Middle frontal gyrus (tissue), 1 donor: ENCODE measurements around the gene TBC1D22A.
"Not testable (repeated sequence)": the region's sequence is repeated elsewhere in the genome, so short reads cannot be mapped to it uniquely, and the experiment has no call there.

Experiments used
- DNase-seq: peaks from one replicate; pipeline ENCODE4 v3.0.0-alpha.2; 2015; ENCODE audit warnings: low spot score; ENCODE audit errors: extremely low spot score

The TBC1D22A gene

GRCh38 chr22:46773076-46773475, 10.6 kb downstream of the TBC1D22A start:
- DNase-seq = no peak

DNA sequence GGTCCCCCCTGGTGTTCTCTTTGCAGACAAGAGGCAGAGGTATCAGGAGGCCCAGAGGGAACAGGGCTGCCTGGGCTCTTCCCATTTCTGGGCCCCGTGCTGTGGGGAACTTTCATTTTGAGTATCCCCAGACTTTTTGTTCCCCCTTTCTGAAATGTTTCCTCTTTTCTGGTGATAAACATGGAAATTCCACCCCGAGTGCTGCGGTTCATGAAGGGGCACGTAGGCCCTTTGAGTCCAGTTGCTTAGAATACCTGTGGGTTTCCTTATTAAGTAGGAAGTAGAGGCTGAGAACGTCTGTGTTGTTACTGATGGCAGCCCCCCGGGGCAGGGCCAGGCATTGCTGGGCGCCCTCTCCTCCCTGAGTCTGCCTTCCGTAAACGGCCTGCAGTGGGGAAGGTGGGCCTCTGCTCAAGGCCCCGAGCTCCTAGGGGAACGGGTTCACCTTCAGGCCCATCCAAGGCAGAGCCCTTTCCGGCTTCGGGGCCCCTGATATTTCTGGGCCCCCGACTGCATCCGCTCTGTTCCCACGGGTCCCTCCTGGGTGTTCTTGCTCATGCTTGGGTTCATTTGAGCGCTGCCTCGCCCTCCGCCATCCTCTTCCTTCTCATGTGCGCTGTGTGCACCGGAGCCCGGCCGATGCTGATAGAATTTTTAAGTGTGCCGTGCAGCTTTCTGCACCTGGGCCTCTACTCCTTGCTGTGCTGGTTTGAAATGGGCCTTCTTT, 12.0 kb downstream of the TBC1D22A start:
- DNase-seq = no peak

GRCh38 chr22:46774980-46775849, 12.8 kb downstream of the TBC1D22A start:
- DNase-seq = no peak

GRCh38 chr22:46775850-46776826, 13.7 kb downstream of the TBC1D22A start:
- no peak for DNase-seq

DNA sequence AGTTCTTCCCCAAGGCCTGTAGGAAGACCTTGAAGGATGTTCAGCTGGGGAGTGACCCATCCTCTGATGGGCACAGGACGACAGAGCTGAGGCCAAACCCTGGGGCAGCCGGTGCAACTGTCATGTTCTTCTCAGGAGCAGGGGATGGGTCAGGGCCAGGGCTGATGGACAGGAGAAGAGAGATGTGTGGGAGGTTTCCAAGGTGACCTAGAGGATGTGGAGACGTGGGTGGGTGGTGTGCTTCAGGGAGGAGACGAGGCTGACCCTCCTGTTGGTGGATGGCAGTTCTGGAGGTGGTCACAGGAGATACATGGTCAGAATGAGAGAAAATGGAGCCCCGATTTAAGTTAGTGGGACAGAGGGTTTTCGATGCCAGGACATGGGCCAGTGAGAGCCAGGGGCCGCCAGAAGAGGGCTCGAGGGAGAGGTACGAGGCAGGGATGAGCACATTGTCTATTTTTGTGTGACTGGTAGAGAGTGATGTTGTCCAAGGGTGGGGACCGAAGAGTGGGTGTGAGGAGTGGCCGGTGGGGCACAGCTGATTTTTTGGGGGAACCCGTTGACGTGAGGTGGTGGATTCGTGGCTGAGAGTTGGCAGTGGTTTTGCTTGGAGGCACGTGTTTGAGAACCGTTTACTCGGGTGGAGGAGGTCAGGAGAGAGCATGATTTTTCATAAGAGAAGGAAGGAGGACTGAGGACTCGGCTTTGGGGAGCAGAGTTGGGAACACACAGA, 14.6 kb downstream of the TBC1D22A start:
- DNase-seq = no peak

DNA sequence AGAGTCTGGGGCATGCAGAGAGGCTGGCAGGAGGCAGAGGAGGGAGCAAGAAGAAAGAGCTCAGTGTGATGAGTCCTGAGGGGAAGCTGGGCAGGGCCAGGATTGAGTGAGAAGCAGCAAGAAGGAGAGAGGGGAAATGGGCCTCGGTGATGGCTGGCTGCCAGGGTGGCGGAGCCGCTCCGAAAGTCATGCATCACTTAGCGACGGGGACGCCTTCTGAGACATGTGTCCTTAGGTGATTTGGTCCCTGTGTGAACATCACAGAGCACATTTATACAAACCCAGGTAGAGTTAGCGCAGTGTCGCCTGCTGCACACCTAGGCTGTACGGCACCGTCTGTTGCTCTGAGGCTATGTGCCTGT, 15.1 kb downstream of the TBC1D22A start:
- no peak for DNase-seq

GRCh38 chr22:46779023-46779422, 16.6 kb downstream of the TBC1D22A start:
- no peak for DNase-seq

GRCh38 chr22:46779651-46780050, 17.2 kb downstream of the TBC1D22A start:
- no peak for DNase-seq

DNA sequence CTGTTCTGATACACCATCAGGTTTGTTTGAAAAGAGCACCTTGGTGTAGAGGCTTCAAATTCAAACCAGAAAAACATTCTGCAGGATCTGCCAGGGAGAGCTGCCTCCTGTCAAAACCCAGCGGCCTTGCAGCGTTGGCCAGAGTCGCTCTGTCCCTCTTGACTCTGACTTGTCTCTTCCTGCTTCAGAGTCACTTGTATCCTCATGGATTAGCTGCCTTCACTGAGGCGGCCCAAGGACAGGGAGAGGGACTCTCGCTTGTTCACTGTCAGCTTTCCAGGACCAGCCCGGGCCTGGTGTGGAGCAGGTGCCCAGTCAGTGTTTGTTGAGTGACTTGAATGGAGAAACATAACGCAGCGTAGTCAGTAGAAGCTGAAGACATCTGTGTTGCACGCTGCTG, 18.0 kb downstream of the TBC1D22A start:
- DNase-seq = no peak

GRCh38 chr22:46781291-46781690, 18.8 kb downstream of the TBC1D22A start:
- DNase-seq = no peak

DNA sequence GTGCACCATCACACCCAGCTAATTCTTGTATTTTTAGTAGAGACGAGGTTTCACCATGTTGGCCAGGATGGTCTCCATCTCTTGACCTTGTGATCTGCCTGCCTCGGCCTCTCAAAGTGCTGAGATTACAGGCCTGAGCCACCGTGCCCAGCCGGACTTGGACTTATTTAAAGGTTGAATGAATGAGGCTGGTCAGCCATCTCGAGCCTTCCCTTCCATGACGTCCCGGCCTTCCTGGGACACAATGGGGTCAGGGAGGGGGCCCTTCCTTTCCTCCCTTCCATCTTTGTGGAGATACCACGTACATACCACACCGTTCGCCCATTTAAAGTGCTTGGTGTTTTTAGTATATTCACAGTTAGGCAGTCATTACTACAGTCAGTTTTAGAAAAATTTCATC, 19.8 kb downstream of the TBC1D22A start:
- not testable (repeated sequence) for DNase-seq

GRCh38 chr22:46783721-46784120, 21.3 kb downstream of the TBC1D22A start:
- no peak for DNase-seq

DNA sequence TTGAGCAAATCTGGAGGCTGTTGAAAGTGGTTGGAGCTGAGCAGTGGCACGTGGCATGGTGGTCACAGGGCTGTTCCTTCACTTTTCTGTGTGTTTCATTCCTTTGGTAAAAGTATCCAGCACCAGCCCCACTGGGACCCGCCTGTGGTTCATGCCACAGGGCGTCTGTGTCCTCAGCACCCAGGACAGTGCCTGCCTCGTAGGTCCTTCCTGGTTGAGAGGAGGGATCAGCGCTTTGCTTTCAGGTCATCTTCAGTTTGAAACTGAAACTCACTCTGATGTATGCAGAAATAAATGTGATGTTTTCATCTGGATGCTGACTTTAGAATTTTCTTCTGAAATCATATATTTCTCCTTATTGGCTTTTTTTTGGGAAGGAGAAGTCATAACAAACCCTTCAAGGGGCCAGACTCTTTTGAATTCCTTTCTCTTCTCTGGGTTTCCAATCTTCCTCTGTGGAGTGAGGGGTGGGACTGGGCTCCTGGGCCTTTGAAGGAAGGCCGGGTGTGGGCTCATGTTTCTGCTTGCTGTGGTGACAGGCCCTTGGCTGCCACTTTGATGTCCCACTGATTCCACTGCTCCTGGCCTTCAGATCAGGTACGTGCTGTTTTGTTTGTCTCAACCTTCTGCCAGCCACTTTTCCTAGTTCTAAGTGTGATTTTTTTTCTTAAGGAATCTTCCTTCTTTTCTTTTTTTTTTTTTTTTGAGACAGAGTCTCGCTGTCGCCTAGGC, 26.2 kb downstream of the TBC1D22A start:
- DNase-seq = no peak

DNA sequence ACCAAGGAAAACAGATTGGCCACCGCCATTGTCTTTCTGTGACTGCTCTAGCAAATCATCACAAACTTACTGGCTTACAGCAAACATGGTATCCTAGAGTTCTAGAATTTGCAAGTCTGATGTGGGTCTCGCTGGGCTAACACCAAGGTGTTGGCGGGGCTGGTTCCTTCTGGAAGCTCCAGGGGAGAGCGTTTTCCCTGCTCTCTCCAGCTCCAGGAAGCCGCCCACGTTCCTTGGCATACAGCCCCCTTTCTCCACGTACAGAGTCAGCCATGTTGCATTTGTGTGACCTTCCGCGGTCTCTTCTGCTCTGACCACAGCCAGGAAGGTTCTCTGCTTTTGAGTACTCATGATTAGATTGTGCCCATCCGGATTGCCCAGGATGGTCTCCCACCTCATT, 27.5 kb downstream of the TBC1D22A start:
- no peak for DNase-seq

- DNase-seq = no peak
Observed at GRCh38 chr22:46791201-46791731, 28.8 kb downstream of the TBC1D22A start.

DNA sequence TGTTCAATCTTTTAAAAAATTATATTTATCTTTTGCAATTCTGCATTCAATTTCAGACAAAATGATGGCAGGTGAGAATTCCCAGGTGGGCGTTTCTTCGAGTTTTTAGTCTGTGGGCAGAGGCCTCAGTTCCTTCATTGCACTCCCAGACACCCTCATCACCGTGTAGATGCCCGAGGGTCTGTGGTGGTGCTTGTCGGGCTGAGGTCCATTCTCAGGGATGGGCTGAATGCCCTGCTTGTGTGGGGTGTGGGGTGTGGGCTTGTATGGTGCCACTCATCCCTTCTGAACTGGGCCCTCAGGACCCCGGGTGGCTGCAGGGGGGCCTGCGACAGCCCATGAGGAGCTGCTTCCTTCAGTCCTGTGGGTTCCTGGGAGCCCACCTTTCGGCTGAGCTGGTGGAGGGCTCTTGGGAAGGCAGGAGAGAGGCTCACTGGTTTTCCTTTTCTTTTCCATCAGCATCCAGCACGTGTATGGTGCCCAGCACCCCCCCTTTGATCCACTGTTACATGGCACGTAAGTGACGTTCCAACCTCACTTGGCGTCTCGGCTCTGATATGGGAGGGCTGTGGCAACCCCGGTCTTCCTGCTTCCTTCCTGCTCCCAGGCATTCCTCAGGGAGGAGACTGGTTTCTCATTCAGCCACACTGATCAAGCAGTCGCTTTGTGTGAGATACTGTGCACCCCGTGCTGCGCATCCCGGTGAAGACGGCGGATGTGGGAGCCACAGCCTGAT, 29.8 kb downstream of the TBC1D22A start:
- no peak for DNase-seq

DNA sequence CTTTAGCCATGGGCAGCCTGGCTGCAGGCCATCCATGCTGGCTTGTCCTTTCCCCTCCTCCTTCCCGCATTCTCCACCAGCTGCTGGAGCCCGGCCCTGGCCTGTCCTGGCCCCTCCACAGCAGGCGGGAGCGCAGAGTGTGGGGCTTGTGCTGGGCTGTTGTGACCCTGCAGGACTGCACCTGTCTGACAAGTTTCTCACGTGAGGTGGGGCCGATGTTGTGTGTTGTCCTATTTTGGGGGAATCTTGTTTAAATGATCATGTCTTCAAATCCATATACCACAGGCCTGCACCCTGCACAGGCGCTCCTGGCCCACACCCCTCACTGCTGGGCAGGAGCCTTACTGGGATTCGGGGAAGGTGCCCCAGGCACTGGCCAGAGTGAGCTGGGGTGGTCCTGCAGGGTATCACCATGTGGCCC, 30.4 kb downstream of the TBC1D22A start:
- no peak for DNase-seq

DNA sequence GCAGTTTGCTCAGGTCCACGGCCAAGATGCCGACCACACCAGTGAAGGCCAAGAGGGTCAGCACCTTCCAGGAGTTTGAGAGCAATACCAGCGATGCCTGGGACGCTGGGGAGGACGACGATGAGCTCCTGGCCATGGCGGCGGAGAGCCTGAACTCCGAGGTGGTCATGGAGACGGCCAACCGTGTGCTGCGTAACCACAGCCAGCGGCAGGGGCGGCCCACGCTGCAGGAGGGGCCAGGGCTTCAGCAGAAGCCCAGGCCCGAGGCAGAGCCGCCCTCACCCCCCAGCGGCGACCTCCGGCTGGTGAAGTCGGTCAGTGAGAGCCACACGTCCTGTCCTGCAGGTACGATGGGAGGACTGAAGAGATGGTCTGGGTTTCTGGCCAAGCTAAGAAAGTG, 31.0 kb downstream of the TBC1D22A start:
- no peak for DNase-seq

DNA sequence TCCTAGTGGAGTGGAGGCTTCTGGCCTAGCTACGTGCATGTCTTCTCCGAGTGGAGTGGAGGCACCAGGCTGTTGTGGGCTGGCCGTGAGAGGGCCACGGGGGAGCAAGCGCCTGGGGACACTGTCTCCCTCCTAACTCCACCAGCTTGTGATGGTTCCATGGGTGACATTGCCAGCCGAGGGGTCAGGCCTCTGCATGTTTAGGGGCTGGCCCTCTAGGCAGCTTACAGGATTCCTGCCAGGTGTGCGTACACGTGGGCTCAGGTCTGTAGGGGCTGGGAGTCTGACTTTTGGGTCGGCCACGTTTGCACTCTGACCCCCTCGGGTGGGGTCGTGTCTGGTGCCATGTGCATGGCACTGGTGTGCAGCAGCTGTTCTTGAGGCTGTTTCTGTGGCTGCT, 31.6 kb downstream of the TBC1D22A start:
- no peak for DNase-seq
